GM19239 (cell line): Measurements from ENCODE around the gene CPTP.

ENCODE experiments used
- DNase-seq: peaks from one replicate; pipeline ENCODE4 v3.0.0; 2011; ENCODE audit warnings: low spot score; ENCODE audit not compliant: insufficient read length
- FAIRE-seq: peaks from 2 replicates; lab custom pipeline; 2011; peaks lifted over from hg19 to GRCh38; lab: Jason Lieb, UNC

Gene CPTP

DNA sequence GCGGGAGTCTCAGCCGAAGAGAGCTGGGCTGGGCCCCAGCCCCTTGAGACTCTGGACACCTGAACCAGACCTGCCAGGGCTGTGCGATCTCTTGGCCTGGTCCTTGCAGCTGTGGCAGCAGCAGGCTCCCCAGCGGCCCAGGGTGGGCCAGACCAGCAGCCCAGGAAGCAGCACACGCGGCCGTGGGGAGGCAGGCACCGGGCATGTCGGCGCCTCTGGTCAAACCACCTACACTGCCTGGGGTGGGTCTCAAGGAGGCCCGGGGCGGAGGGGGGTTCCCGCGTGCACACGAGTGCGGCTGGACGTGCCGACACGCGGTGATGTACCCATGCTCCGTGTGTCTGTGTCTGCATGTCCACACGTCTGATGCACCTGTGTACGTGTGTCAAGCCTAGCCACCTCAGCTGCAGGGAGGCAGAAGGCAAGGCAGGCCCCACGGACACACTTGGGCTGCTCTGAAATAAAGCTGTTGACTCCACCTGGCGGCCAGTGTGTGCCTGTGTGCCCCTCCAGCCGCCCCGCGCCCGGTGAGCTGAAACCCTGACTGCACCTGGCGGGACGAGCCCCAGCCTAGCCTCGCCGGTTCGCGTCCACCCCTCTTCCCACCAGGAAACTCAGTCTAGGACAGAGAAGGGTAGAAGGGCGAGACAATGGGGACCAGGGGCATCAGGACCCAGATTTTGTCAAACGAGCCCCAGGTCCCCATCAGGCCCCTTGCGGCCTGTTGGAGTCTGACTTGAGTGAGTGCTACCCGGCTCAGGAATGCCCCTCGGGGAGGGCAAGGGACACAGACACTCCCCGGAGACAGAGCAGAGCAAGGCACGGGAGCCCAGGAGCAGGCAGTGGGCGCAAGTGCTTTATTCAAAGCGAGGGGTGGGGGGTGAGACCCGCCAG lies 32.8 kb upstream of the CPTP start:
- DNase-seq (peak; percentile 98), FAIRE-seq (peak; percentile 78)

DNA sequence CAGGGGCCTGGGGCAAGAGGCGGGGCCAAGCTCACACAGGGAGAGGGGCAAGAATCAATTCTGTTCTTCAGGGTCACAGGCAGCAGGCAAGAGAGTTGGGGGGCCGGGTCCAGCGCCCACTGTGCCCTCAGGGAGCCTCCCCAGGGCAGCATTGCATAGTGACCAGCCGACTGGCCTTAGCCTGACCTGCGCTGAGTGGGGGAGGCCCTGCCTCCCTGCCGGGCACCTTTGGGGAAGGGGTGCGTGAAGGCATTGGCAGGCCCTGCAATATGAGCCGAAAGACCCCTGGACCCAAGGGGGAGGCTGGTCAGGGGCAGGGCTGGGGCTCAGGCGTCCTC lies 32.2 kb upstream of the CPTP start:
- DNase-seq (no peak), FAIRE-seq (no peak)

DNA sequence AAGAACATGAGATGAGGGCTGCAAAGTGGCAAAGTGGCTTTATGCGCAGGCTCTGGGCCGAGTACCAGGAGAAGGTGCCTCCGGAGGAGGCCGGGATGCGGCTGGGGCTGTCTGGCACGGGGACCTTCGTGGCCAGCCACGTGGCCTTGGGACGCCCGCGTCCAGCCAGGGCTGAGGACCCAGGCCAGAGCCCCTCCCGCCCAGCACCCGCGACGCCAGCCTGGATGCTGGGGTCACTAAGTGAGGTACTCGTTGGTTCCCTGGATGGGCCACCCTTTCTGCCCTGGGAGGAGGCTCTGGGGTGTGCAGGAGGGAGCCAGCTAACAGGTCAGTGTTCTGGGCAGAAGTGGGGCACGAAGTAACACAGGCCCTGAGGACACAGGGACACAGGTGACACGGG lies 31.8 kb upstream of the CPTP start:
- no peak for FAIRE-seq
- DNase-seq, result no peak

DNA sequence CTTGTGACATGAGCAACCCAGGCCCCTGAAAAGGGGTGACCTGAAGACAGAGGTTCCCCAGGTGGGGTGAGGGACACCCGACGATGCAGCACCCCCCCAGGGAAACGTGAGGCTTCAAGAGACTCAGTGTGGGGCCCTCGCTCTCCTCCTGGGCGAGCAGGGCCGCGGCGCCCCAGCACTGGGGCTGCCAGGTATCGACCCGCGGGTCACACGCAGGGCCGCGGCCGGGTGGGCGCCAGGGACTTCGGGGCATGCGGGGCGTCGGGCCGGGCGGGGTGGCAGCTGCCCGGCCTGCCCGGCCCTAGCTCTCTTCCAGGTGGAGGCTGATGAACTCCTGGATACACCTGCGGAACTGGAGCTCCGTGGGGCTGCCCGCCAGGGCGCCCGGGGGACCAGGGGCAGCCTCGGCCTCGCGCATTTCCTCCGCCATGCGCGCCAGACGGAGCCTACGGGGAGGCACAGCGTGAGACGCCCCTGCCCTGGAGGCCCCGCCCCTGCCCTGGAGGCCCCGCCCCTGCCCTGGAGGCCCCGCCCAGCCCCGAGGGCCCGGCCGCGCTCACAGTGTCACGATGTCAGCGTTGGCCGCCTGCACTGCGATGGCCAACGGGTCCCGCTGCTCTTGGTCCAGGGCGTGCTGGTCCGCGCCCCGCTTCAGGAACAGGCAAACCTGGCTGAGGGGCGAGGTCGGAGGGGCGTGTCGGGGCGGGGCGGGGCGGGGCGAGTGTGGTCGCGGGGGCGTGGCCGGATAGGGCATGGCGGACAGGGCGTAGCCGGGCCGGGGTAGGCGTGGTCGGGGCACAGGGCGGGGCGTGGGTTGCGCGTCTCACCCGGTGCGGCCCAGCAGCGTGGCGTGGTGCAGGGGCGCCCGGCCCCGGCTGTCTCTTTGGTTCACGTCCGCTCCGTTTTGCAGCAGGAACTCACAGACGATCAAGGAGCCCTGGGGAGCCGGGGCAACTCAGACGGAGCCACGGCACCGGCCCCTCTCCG lies 31.0 kb upstream of the CPTP start:
- no peak for DNase-seq
- FAIRE-seq, result no peak

DNA sequence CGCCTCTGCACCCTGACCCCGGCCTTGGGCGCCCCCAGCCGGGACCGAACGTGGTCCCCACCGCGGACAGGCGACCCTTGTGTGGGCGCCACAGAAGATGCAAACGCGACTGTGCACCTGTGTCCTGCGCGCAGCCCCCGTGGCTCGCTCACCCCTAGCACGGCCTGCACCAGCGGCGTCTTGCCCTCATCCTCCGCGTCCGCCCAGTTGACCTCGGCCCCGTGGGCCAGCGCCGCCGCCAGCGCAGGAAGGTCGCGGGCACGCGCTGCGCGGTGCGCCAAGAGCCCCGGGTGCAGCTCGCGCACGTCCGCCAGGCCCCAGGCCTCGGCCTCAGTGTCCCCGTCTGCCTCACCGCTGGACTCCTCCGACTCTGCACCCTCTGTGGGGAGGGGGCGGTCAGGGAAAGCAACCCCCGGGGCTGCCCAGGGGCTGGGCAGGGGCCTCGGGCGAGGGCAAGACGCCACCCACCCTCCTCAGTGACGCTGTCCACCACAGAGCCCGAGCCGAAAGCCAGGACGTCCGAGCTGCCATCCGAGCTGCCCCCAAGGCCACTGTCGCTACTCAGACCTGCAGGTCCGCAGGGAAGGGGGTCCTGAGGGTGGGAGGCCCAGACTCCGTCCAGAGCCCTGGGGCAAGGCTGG lies 30.2 kb upstream of the CPTP start:
- FAIRE-seq (no peak), DNase-seq (no peak)

DNA sequence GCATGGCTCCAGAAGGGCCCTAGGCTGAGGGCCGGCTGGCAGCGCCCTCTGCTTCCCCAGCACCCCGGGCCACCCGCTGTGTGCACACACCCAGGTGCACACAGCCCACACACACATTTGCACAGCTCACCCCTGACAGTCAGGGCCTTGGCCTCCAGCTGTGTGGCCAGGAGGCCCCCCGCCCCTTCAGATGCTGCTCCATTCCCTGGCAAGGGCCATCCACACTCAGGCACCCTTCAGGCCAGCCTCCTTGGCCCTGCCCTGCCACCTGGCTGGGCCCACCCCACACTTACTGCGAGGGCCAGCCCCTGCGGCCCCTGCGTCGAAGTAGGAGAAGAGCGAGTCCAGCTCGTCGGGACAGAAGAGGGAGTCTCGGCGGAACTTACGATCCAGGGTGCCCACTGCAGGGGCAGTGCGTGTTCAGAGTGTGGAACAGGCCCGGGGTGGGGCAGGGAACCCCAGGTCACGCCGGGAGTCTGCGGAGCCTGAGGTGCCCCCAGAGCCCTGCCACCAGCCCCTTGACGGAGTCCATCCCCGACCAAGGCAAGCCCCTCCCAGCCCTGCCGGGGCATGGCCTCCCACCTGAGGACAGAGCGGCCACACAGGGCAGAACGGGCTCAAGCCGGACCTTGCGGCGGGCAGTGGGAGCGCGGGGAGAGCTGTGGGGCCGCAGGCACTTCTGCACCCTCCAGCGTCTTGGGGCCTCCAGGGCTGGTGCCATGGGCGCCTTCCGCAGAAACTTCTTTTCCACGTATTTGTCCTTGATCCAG lies 29.3 kb upstream of the CPTP start:
- FAIRE-seq, result no peak
- DNase-seq, result no peak

DNA sequence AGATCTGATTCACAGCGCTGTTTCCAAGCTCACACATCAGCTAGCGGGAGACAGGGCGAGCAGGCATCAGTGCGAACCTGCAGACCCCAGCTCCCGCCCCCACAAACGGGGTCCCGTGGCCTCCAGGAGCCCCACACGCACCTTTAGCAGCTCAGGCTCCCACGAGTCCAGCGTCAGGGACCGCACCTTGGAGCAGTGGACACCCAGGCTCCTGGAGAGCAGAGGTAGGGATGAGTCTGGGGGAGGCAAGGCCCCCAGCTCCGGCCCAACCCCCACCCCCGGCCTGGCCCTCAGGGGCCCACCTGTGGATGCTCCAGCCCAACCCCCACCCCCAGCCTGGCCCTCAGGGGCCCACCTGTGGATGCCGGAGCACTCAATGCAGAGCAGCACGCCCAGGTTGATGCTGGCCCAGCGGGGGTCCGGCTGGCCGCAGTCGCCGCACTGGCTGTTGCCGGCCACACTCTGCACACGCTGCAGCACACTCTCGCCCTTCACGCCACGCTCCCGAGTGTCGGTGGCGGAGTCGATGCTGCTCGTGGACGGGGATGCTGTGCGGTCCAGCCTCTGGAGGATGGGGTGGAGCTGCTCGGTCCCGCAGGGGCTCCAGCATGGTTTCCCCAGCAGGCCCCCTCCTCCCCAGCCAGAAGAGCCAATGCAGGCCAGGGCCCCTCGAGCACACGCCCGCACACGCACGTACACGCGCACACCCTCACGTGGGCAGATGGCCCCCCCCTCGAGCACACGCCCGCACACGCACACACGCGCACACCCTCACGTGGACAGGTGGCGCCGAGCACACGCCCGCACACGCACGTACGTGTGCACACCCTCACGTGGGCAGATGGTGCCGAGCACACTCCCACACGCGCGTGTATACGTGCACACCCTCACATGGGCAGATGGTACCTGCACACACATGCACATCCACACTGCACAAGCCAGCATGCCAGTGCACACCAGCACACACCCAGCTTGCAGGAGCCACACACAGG lies 28.2 kb upstream of the CPTP start:
- no peak for FAIRE-seq

DNA sequence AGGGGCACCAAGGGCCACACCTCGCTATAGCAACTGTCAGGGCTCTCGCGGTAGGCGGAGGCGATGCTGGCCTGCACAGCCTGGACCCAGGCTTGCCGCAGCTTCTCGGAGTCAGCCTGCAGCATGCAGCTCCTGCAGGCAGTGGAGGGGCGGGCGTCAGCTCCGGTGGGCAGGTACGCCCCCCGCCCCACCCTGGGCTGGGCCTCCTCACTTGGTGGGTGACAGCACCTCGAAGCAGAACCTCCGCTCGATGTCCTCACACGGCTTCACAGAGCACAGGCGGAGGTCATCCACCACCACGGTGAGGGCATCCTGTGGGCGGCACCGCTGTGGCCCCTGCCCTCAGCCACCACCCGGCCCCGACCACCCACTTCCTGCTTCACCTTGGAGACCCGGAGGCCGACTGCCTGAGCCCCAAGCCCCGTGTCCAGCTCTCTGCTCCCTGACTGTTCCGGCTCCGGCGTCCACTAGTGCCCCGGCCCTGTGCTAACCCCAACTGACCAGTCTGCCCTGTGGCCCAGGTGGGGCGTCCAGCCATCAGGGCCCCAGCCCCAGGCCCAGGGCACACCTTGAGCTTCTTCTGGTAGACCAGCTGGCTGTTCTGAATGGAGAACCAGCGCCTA lies 26.7 kb upstream of the CPTP start:
- no peak for FAIRE-seq

More for the DNA sequence above, 28.2 kb upstream of the CPTP start:
- DNase-seq, result no peak

DNA sequence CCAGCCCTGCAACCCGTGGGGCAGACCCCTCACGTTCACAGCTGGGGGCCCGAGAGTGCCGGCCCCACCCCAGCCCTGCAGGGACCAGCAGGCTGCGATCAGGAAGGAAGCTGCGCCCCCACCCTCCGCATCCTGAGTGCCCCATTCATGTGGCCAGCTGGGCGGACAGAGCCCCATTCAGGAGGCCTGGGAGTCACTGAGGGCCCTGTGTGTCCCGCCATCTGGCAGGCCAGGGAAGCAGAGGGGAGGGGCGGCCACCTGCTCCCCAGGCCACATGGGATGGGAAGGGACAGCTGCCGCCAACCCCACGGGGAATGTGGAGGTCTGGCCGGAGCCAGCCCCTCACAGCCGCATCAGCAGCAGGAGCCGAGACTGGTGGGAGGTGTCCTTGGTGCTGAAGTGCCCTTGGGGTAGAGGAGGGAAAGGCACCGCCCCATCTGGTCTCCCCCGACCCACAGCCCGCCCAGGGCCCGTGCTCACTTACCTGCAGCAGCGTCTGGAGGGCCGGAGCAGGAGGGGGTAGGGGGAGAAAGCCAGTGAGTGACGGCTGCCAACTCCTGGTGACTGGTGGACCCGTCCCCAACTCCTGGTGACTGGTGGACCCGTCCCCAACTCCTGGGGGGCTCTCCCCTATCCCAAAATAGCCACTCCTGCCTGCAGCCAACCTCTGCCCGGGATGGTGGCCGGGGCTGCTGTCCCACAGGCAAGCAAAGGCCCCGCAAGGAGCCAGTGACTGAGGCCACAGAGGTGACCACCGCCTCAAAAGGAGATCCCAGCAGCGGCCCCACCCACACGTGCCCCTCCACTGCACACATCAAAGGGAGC lies 25.5 kb upstream of the CPTP start:
- DNase-seq (no peak), FAIRE-seq (no peak)

More for the DNA sequence above, 26.7 kb upstream of the CPTP start:
- DNase-seq, result no peak

DNA sequence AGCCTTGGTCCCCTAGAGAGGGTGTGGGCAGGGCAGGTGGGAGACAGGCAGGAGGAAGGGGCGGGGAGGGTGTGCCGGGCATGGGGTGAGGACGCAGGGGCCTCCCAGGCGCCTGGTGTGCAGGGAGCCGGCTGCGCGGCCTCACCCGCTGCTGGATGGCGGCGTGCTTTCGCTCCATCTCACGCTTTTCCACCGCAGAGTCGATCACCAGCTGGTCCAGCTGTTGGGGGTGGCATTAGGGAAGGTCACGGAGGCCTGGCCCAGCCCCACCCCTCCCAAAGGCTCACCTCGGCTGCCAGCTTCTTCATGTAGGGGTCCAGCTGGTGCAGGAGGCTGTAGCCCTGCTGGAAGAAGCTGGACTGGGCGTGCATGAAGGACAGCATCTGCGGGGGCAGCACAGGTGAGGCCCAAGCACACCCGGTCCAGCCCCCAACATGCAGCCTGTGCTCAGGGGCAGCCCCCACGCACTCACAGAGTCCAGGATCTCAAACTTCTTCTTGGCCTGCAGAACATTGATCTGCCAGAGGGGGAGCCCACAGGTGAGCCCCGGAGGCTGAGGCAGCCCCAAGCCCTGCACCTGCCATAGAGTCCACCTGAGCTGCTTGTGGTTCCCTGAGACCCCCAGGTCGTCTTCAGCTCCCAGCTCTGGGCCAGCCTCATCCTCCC lies 24.8 kb upstream of the CPTP start:
- DNase-seq (no peak), FAIRE-seq (peak; percentile 23)

DNA sequence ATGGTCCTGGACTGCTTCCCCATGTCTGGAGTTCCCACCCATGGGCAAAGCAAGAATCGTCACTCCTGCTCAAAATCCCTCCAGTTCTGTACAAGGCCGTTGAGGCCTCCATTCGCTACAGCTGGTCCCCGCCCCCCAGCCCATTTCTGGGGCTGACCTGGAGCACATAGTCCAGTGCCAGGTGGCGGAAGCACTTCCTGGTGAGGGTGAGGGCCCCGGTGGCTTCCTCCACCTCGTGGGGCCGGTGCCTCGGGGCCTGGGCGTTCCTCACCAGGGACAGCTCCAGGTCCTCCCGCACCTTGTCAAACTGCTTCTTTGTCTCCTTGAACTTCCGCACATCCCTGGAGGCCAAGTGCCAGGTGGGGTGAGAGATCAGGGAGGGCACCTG lies 24.3 kb upstream of the CPTP start:
- no peak for DNase-seq
- no peak for FAIRE-seq

DNA sequence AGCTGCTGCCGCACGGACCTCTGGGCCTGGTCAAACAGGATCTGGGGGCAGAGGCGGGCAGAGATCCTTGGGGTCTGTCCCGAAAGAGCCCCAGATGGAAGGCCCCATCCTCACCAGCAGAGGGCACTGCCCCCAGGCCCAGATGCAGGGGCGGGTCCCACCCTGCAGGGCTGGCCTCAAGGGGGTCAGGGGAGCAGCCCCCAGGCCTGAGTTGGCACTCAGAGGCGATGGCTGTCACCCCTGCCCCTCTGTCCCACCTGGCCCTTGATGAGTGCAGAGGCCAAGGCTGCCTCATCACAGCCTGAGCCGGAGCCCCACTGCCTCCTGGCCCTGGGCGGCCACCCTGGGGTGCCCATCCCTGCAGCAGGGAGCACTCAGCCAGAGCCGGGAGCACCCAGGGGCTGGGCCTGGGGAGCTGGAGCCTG lies 22.6 kb upstream of the CPTP start:
- DNase-seq (no peak), FAIRE-seq (no peak)

DNA sequence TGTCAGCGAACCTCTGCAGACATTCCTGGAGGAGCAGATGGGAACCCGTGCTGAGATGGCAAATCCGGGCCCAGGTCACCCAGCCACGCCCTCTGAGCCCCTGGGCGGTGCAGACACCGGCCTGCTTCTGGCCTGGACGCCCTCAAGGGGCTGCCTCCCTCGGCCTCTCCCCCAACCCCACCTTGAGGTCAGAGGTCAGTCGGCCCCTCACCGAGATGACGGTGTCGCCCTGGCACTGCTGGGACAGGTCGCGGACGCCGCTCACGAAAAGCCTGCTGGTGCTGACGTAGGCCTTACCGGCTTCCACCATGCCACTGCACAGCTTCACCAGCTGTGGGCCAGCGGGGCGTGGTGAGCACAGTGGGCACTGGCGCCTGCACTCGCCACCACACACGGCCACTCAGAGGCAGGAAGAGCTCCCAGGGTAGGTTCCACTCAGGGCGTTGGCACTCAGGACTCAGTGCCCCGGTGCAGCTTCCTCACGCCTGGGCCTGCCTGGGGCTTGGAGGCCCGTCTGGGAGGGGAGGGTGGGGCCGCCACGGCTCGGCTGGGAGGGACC lies 21.6 kb upstream of the CPTP start:
- no peak for FAIRE-seq
- no peak for DNase-seq

DNA sequence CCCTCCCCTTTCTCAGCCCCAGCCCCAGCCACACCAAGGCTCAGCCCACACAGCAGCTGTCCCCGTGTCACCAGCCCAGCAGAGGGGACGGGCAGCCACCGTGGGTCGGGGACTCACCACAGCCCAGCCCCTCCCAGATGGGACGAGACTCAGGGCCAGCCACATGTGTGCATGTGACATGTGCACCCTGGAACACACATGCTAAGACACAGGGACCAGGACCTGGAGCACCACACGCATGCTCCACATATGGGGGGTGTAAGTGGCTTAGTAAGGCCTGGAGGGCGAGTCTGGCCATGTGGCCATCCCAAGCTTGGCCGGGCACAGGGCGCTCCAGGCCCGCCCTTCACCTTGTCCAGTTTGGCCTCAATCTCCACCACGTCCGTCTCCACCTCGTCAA lies 20.9 kb upstream of the CPTP start:
- DNase-seq (no peak), FAIRE-seq (no peak)

DNA sequence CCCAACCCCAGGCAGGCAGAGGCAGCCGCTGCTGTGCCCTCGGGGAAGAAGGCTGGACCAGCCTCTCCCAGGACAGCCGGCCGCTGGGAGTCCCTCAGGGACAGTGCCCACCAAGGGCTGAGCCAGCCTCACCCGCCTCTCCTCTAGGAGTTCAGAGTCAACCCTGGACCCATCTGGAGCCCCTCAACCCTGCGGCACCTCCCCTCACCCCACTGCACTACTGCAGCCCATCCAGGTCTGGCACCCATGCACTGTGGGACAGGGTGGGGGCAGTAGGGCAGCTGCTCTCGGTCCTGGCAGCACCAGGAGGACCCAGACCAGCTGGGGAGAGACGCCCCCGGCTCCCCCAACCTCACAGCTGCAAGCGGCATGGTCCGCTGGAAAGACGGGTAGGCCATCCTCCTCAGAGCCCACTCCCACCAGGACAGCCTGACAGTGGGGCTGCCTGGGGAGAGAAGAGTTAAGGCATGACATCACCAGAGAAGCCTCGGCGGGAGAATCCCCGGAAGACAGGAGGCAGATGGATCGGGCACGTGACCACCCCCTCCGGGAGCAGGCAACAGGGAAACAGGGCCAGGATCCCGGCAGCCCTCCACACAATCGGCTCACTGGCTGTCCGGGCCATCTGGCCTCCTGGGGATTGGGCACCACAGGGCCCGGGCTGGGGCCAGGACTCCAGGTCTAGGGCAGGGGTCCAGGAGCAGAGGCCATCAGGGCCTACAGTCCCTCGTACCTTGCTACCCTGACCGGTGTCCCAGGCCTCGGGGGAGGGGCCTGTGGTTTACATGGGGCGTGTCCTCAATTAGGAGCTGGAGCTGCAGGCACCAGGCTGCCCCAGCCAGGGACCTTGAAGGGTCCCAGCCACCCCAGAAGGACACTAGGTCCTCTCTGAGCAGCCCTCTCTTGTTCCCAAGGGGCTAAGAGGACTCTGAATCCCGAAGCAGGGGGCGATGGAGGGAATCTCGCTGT lies 20.0 kb upstream of the CPTP start:
- DNase-seq, result no peak
- FAIRE-seq, result no peak
